PC-3 (cell line): ENCODE measurements around the gene UBE3C. TPM values are rescaled to one million over a fixed set of nuclear protein-coding genes. Genes with fewer than 3 reads are reported as not detected.

Experiments
- ATAC-seq: fragments of 200-7000 bp; cut with Tn5 transposase; 2 replicates; pipeline ENCODE4 v1.9.1; 2020; ENCODE audit warnings: mild to moderate bottlenecking, moderate library complexity
- BruUV-seq: library from RNA; stranded (reverse); fragments of 400-500 nt; replicated peaks from 2 replicates; lab custom pipeline; 2021; lab: Mats Ljungman, UMichigan
- CTCF ChIA-PET: fragments of 300-600 bp; sonication (Branson Sonifier 250); formaldehyde crosslinking; loops from one replicate; lab custom pipeline; 2022; ENCODE audit warnings: antibody characterized with exemption; lab: Charles Lee
- POLR2A ChIA-PET: fragments of 300-600 bp; sonication (Branson Sonifier 250); formaldehyde crosslinking; loops from one replicate; lab custom pipeline; 2022; ENCODE audit warnings: antibody characterized with exemption; ENCODE audit not compliant: unreplicated experiment; lab: Charles Lee
- DNase-seq: peaks from one replicate; pipeline ENCODE4 v3.0.0-alpha.2; 2015
- H2AFZ ChIP-seq: fragments of 300-600 bp; sonication (generic); 2 replicates; pipeline ENCODE4 v1.6.0; 2016; ENCODE audit warnings: antibody characterized with exemption, low read length
- H3F3A ChIP-seq: fragments of 300-600 bp; sonication (generic); one replicate; pipeline ENCODE4 v1.6.0; 2017; ENCODE audit warnings: antibody characterized with exemption, low read length, control low read depth, mild to moderate bottlenecking; ENCODE audit not compliant: unreplicated experiment
- H3K27ac ChIP-seq: fragments of 300-600 bp; sonication (generic); 2 replicates; pipeline ENCODE4 v1.5.1; 2016; ENCODE audit warnings: mild to moderate bottlenecking, low read length
- H3K27me3 ChIP-seq: fragments of 300-600 bp; sonication (generic); 2 replicates; pipeline ENCODE4 v1.6.1; 2016; ENCODE audit warnings: low read length, mixed read lengths
- H3K36me3 ChIP-seq: fragments of 300-600 bp; sonication (generic); 2 replicates; pipeline ENCODE4 v1.6.1; 2016; ENCODE audit warnings: low read depth, mixed run types, low read length, mixed read lengths
- H3K4me1 ChIP-seq: fragments of 300-600 bp; sonication (generic); 2 replicates; pipeline ENCODE4 v1.5.1; 2016; ENCODE audit warnings: low read length; ENCODE audit not compliant: insufficient read depth
- H3K4me2 ChIP-seq: fragments of 300-600 bp; sonication (generic); 2 replicates; pipeline ENCODE4 v1.6.0; 2016; ENCODE audit warnings: low read length
- H3K4me3 ChIP-seq: fragments of 300-600 bp; sonication (generic); 2 replicates; pipeline ENCODE4 v1.5.1; 2016; ENCODE audit warnings: mild to moderate bottlenecking, low read length, mixed read lengths
- H3K79me2 ChIP-seq: fragments of 300-600 bp; sonication (generic); 2 replicates; pipeline ENCODE4 v1.6.1; 2017; ENCODE audit warnings: low read length, mixed read lengths
- H3K9ac ChIP-seq: fragments of 300-600 bp; sonication (generic); 2 replicates; pipeline ENCODE4 v1.6.0; 2016; ENCODE audit warnings: mild to moderate bottlenecking, low read length
- H3K9me2 ChIP-seq: fragments of 300-600 bp; sonication (generic); replicated peaks from 2 replicates; pipeline ENCODE4 v1.6.1; 2016; ENCODE audit warnings: mixed run types, low read length, mixed read lengths
- H3K9me3 ChIP-seq: fragments of 300-600 bp; sonication (generic); 2 replicates; pipeline ENCODE4 v1.6.1; 2016; ENCODE audit warnings: low read length, mixed read lengths
- H4K20me1 ChIP-seq: fragments of 300-600 bp; sonication (generic); 2 replicates; pipeline ENCODE4 v1.6.1; 2016; ENCODE audit warnings: low read length, mixed read lengths
- CTCF ChIP-seq: fragments of 300-600 bp; sonication (generic); conservative IDR thresholded peaks from 2 replicates; pipeline ENCODE4 v1.5.1; 2017; ENCODE audit warnings: antibody characterized with exemption, low read depth, mild to moderate bottlenecking, low read length
- EZH2 ChIP-seq: fragments of 300-600 bp; sonication (generic); IDR thresholded peaks from one replicate; pipeline ENCODE4 v1.6.1; 2017; ENCODE audit warnings: antibody characterized with exemption, mild to moderate bottlenecking, low read length; ENCODE audit not compliant: unreplicated experiment
- EZH2phosphoT487 ChIP-seq: fragments of 300-600 bp; sonication (generic); IDR thresholded peaks from 2 replicates; pipeline ENCODE4 v1.6.1; 2018; ENCODE audit warnings: mild to moderate bottlenecking, antibody characterized with exemption, low read length, borderline replicate concordance
- intact Hi-C: fragments of 100-400 bp; cut with micrococcal nuclease; formaldehyde crosslinking; loops from 2 replicates; pipeline ENCODE4 v1.9.0; 2023
- total RNA-seq: library from RNA; depleted of rRNA; stranded (reverse); fragments of >200 nt; gene quantifications from 2 replicates; pipeline ENCODE4 v1.2.3, GENCODE V29; 2014

UBE3C gene
- total RNA-seq, 1 experiment from 2014 or later = 86.6 TPM

- Histone ChIP-seq H3K27me3 (no peaks in the 10 kb centered on the region), H3K9ac (no peak overlapping the region), H3K9me3 (no peaks in the 10 kb centered on the region), H3K4me1 (peaks cover 17% of the 10 kb centered on the region), H3K79me2 (no peaks in the 10 kb centered on the region), H2AFZ (no peak overlapping the region), H4K20me1 (no peaks in the 10 kb centered on the region), H3F3A (no peaks in the 10 kb centered on the region), H3K9me2 (no peaks in the 10 kb centered on the region), H3K36me3 (peaks cover 20% of the 10 kb centered on the region), H3K4me2 (no peak overlapping the region), H3K27ac (no peak overlapping the region), H3K4me3 (no peak overlapping the region)
- intact Hi-C loops = loop anchor here (10.0 kb wide), 1 partner anchor 315 kb away; no protein-coding TSS in a partner anchor
- POLR2A ChIA-PET = no interaction called here
- no peak for TF ChIP-seq CTCF
- TF ChIP-seq EZH2 = no peak
- TF ChIP-seq EZH2phosphoT487 = no peak
- DNase-seq = no peak
- BruUV-seq = no TSS peak
- ATAC-seq = no peak
- CTCF ChIA-PET = no interaction called here
These were observed 130.8 kb downstream of the UBE3C start for GRCh38 chr7:157269341-157270059.

GRCh38 chr7:157270060-157270444 is 131.3 kb downstream of the UBE3C start:
- intact Hi-C loops = loop anchor here (10.0 kb wide), 1 partner anchor 315 kb away; no protein-coding TSS in a partner anchor
- H3K4me1 ChIP-seq = peaks cover 17% of the 10 kb centered on the region
- TF ChIP-seq EZH2 = no peak
- no peak for TF ChIP-seq EZH2phosphoT487
- TF ChIP-seq CTCF = no peak
- no peaks in the 10 kb centered on the region for H3K79me2 ChIP-seq
- no peaks in the 10 kb centered on the region for H3F3A ChIP-seq
- BruUV-seq = no TSS peak
- no peak overlapping the region for H3K9ac ChIP-seq
- no peak overlapping the region for H2AFZ ChIP-seq
- H3K27ac ChIP-seq = no peak overlapping the region
- ATAC-seq = no peak
- H3K36me3 ChIP-seq = peaks cover 18% of the 10 kb centered on the region
- no peaks in the 10 kb centered on the region for H3K9me3 ChIP-seq
- no peaks in the 10 kb centered on the region for H3K9me2 ChIP-seq
- no peak overlapping the region for H3K4me2 ChIP-seq
- no peaks in the 10 kb centered on the region for H3K27me3 ChIP-seq
- POLR2A ChIA-PET = no interaction called here
- no peak overlapping the region for H3K4me3 ChIP-seq
- CTCF ChIA-PET = no interaction called here
- DNase-seq = no peak
- H4K20me1 ChIP-seq = no peaks in the 10 kb centered on the region

- no peaks in the 10 kb centered on the region for H3K27me3 ChIP-seq
- H3K79me2 ChIP-seq = no peaks in the 10 kb centered on the region
- no peaks in the 10 kb centered on the region for H3K9me2 ChIP-seq
- BruUV-seq = TSS peak; percentile 2
- CTCF ChIA-PET = interaction anchor here (0.6 kb wide), 1 partner anchor 62 kb away, joined by 3 read pairs; no protein-coding TSS in a partner anchor
- intact Hi-C loops = loop anchor here (10.0 kb wide), 1 partner anchor 317 kb away; no protein-coding TSS in a partner anchor
- H3F3A ChIP-seq = no peaks in the 10 kb centered on the region
- peaks cover 19% of the 10 kb centered on the region for H3K4me1 ChIP-seq
- no peak overlapping the region for H3K4me2 ChIP-seq
- no peak overlapping the region for H2AFZ ChIP-seq
- POLR2A ChIA-PET = no interaction called here
- no peak for DNase-seq
- H3K4me3 ChIP-seq = no peak overlapping the region
- no peak overlapping the region for H3K9ac ChIP-seq
- no peaks in the 10 kb centered on the region for H4K20me1 ChIP-seq
- no peak for TF ChIP-seq CTCF
- no peak for TF ChIP-seq EZH2
- TF ChIP-seq EZH2phosphoT487 = no peak
- H3K27ac ChIP-seq = peak overlapping the region; percentile 38
- peaks cover 13% of the 10 kb centered on the region for H3K36me3 ChIP-seq
- no peaks in the 10 kb centered on the region for H3K9me3 ChIP-seq
- no peak; the same call in 1 of the 2 replicates for ATAC-seq
These were observed 132.7 kb downstream of the UBE3C start for GRCh38 chr7:157271315-157271990.
